ENCODE data around the gene RASSF8.

RASSF8 gene

DNA sequence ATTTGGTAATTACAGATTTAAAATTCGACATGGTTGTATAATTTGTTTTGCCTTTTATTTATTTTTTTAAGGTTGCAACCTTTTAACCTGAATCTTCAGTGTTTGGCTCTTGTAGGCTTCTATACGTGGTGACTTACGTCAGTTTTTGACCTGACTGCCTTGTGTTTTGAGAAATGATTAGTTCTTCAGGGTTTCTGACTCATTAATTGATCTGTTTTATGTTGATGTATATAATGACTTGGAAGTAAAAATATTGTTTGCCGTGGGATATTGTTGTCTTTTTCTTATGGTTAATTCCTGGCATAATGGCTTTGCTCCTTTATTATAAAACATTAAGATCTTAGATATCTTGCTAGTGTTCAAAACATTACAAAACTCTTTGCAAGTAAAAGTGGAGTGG, 2.5 kb downstream of the RASSF8 start:
- H3F3A ChIP-seq (ENCODE audit: control insufficient read depth, insufficient read depth): no peaks in the 10 kb centered on the region
- H3K36me3 ChIP-seq (ENCODE audit: control insufficient read depth, low read length): no peaks in the 10 kb centered on the region
- H3K4me1 ChIP-seq (ENCODE audit: control insufficient read depth, low read length): no peaks in the 10 kb centered on the region
- H3K27me3 ChIP-seq (ENCODE audit: control insufficient read depth, low read length): peaks cover 45% of the 10 kb centered on the region
- no peaks in the 10 kb centered on the region for H3K9me2 ChIP-seq (replicated peaks; ENCODE audit: control insufficient read depth, low read length)
- H3K27ac ChIP-seq (ENCODE audit: low read depth, low read length): no peak overlapping the region
- no peak overlapping the region for H3K4me3 ChIP-seq (ENCODE audit: low read length)
- no peaks in the 10 kb centered on the region for H3K9me3 ChIP-seq (ENCODE audit: control insufficient read depth, insufficient read depth, low read length)
- no peaks in the 10 kb centered on the region for H4K20me1 ChIP-seq (ENCODE audit: control insufficient read depth, insufficient read depth, low read depth, low read length)
- H3K4me2 ChIP-seq (ENCODE audit: low read length): no peak overlapping the region
- TF ChIP-seq, protein P1, sequence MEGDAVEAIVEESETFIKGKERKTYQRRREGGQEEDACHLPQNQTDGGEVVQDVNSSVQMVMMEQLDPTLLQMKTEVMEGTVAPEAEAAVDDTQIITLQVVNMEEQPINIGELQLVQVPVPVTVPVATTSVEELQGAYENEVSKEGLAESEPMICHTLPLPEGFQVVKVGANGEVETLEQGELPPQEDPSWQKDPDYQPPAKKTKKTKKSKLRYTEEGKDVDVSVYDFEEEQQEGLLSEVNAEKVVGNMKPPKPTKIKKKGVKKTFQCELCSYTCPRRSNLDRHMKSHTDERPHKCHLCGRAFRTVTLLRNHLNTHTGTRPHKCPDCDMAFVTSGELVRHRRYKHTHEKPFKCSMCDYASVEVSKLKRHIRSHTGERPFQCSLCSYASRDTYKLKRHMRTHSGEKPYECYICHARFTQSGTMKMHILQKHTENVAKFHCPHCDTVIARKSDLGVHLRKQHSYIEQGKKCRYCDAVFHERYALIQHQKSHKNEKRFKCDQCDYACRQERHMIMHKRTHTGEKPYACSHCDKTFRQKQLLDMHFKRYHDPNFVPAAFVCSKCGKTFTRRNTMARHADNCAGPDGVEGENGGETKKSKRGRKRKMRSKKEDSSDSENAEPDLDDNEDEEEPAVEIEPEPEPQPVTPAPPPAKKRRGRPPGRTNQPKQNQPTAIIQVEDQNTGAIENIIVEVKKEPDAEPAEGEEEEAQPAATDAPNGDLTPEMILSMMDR (IDR thresholded peaks at IDR 0.05; ENCODE audit: low read depth, low read length, poor library complexity, severe bottlenecking): no peak
- no peak for TF ChIP-seq EZH2phosphoT487 (IDR thresholded peaks at IDR 0.05; ENCODE audit: borderline replicate concordance, low read length)
- no peaks in the 10 kb centered on the region for H3K79me2 ChIP-seq (ENCODE audit: control insufficient read depth, low read length)

DNA sequence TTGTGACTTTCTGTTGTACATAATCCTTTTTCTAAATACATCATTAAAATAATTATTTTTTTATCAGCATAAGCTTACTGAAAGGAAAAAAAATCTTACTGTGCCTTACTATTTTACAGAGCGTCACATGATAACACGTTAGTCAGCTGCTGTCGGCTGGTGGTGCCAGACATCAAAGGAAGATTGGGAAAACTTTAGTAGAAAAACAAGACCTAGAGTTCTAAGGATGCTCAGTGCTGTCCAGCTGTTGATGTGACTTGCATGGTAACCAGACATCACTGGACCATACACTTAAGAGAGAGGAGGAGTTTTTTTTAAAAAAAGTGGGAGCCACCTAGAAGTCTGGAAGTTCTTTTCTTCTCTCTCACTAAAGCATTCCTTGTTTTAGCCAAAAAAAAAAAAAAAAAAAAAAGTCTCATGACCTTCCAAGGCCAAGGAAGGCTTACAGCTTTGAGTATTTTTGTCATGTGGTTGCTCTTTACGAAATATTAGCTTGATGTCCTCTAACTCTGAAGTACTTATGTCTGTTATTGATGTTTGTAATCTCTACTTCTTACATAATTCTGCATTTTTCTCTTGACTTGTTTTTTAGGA, 4.5 kb downstream of the RASSF8 start:
- Histone ChIP-seq H3K9me2 (replicated peaks; ENCODE audit: control insufficient read depth, low read length) (no peaks in the 10 kb centered on the region), H3K27me3 (ENCODE audit: control insufficient read depth, low read length) (peaks cover 34% of the 10 kb centered on the region), H3K36me3 (ENCODE audit: control insufficient read depth, low read length) (no peaks in the 10 kb centered on the region), H3K9me3 (ENCODE audit: control insufficient read depth, insufficient read depth, low read length) (no peaks in the 10 kb centered on the region), H3F3A (ENCODE audit: control insufficient read depth, insufficient read depth) (no peaks in the 10 kb centered on the region), H4K20me1 (ENCODE audit: control insufficient read depth, insufficient read depth, low read depth, low read length) (no peaks in the 10 kb centered on the region), H3K27ac (ENCODE audit: low read depth, low read length) (no peak overlapping the region), H3K4me3 (ENCODE audit: low read length) (no peak overlapping the region), H3K79me2 (ENCODE audit: control insufficient read depth, low read length) (no peaks in the 10 kb centered on the region), H3K4me1 (ENCODE audit: control insufficient read depth, low read length) (no peaks in the 10 kb centered on the region), H3K4me2 (ENCODE audit: low read length) (no peak overlapping the region)
- TF ChIP-seq EZH2phosphoT487 (IDR thresholded peaks at IDR 0.05; ENCODE audit: borderline replicate concordance, low read length): no peak
- TF ChIP-seq, protein P1 (IDR thresholded peaks at IDR 0.05; ENCODE audit: low read depth, low read length, poor library complexity, severe bottlenecking): no peak

DNA sequence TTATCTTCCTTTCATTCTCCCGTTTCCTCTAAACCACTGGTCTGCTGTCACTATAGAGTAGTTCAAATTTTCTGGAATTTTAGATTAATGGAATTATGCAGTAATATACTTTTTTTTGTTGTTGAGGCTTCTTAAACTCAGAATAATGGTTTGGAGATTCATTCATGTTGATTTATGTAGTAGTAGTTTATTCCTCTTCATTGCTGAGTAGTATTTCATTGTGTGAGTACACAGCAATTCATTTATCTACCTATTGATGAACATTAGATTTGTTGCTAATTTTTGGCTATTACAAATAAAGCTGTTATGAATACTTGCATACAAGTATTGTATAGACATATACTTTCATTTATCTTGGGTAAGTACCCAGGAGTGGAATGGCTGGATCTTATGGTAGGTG, 7.2 kb downstream of the RASSF8 start:
- Histone ChIP-seq H3F3A (ENCODE audit: control insufficient read depth, insufficient read depth) (no peaks in the 10 kb centered on the region), H3K9me3 (ENCODE audit: control insufficient read depth, insufficient read depth, low read length) (no peaks in the 10 kb centered on the region), H3K27ac (ENCODE audit: low read depth, low read length) (no peak overlapping the region), H3K36me3 (ENCODE audit: control insufficient read depth, low read length) (no peaks in the 10 kb centered on the region), H4K20me1 (ENCODE audit: control insufficient read depth, insufficient read depth, low read depth, low read length) (no peaks in the 10 kb centered on the region), H3K79me2 (ENCODE audit: control insufficient read depth, low read length) (no peaks in the 10 kb centered on the region), H3K4me3 (ENCODE audit: low read length) (no peak overlapping the region), H3K27me3 (ENCODE audit: control insufficient read depth, low read length) (peaks cover 14% of the 10 kb centered on the region), H3K4me2 (ENCODE audit: low read length) (no peak overlapping the region), H3K9me2 (replicated peaks; ENCODE audit: control insufficient read depth, low read length) (no peaks in the 10 kb centered on the region), H3K4me1 (ENCODE audit: control insufficient read depth, low read length) (no peaks in the 10 kb centered on the region)
- no peak for TF ChIP-seq EZH2phosphoT487 (IDR thresholded peaks at IDR 0.05; ENCODE audit: borderline replicate concordance, low read length)
- TF ChIP-seq, protein P1 (IDR thresholded peaks at IDR 0.05; ENCODE audit: low read depth, low read length, poor library complexity, severe bottlenecking): no peak

Data from DOHH2 (cell line).